ENCODE results near the gene SMARCB1.

Gene SMARCB1

DNA sequence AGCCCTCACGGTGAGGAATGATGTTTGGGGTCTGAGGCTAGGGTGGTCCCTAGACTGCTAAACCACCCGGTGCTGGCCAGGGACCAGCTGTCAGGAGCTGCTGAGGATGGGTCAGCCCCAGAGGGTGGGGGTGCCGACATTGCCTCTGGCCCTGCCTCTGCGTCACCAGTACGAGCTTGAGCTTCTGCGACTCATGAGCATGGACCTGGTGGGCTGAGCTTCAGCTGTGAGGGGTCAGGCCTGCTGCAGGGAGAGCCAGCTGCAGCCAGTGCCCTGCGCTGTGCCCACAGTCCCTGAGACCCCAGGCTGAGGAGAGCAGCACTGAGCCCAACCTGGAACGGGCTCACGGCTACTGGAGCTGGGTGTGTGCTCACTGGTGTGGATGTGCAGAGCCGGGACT is 45.0 kb downstream of the SMARCB1 start:
- DNase-seq (ENCODE audit: low spot score), result no peak

- no peak for DNase-seq (ENCODE audit: low spot score)
These were observed 45.7 kb downstream of the SMARCB1 start for GRCh38 chr22:23832226-23833016.

DNA sequence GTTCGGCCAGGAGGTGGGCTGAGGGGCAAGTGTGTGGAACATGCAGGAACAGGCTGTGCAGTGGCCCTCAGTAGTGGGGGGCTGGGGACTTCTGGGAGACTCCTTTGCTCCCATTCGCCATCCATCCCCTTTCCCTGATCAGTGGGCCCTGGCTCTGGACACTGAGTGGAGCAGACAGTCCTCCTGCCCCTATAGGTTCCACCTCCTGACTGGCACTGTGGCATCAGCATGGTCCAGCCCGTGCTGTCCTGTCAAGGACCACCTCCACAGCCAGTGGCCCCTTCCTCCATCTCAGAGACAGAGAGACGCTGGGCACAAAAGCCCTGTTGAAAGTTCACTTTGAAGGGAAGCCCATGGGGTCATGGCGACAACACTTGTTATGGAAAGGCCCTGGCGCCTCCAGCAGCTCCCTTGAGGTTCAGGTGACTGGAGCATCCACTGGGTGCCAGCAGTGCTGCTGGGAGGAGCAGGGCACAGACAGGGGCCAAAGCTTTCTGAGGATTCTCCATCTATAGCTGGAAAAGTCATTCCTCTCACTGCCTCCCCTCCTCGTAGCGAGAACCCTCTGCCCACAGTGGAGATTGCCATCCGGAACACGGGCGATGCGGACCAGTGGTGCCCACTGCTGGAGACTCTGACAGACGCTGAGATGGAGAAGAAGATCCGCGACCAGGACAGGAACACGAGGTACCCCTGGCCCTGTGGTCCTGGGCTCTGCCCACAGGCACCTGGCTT is 46.4 kb downstream of the SMARCB1 start:
- no peak for DNase-seq (ENCODE audit: low spot score)

- no peak for DNase-seq (ENCODE audit: low spot score)
These were observed 47.1 kb downstream of the SMARCB1 start for GRCh38 chr22:23833911-23834317.

DNA sequence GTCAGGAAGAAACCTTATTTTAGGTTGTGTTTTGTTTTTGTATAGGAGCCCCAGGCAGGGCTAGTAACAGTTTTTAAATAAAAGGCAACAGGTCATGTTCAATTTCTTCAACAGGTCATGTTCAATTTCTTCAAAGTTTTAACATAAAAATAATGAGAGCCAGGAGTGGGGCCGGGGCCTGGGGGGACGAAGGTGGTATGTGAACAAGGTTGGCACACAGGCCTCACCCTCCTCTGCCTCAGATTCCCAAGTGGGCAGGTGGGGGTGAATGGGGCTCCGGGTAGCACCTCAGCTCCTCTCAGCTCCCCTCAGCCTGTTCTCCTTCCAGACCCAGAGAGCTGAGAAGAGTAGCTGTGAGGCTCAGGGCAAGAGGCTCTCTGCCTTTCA is 47.6 kb downstream of the SMARCB1 start:
- DNase-seq (ENCODE audit: low spot score), result no peak

DNA sequence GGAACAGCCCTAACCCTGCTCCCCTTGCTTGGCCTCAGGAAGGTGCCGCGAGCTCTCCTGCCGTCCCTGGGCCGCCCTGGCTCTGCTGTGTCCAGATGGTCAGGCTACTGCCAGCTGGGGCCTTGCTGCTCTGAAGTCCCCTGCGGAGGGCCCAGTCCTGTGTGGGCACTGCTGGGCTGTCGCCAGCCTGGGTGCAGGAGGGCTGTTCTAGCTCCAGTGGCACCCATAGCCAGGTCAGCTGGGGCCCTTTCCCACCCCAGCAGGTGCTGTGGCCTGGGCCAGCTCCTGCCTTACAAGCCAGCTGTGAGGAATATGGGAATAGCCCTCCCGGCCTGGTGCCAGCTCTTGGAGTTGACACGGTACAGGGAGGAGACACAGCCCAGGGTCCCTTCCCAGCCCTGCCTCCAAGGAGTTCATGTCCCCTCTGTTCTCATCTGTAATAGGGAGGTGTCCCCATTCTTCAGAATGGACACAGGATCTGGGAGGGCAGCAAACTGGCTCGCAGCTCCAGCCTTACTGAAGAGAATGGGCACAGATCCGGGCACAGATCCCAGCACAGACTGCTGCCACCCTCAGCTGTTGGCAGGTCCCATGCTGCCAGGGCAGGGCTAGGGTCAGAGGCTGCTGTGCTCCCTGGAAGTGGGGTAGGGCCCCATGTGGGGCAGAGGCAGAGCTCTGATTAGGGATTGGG is 48.2 kb downstream of the SMARCB1 start:
- DNase-seq (ENCODE audit: low spot score), result no peak

- no peak for DNase-seq (ENCODE audit: low spot score)
These were observed 48.8 kb downstream of the SMARCB1 start for GRCh38 chr22:23835484-23836144.

- DNase-seq (ENCODE audit: low spot score), result no peak
These were observed 49.5 kb downstream of the SMARCB1 start for GRCh38 chr22:23836281-23836680.

- no peak for DNase-seq (ENCODE audit: low spot score)
These were observed 50.1 kb downstream of the SMARCB1 start for GRCh38 chr22:23836692-23837495.

DNA sequence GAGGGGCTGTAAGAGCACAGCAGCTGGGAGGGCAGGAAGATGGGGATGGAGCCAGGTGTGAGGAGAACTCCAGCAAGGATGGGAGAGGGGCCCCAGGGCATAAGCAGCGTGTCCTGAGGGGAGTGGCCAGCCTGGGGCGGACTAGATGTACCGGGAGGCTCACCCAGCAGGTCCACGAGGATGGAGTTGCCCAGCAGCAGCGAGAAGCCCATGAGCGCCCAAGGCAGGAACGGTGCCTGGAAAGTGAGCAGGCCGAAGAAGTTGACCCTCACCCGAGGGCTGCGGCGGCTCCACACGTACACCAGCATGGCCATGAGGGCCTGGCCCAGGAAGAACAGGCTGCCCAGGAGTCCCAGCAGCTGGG is 50.7 kb downstream of the SMARCB1 start:
- no peak for DNase-seq (ENCODE audit: low spot score)

DNA sequence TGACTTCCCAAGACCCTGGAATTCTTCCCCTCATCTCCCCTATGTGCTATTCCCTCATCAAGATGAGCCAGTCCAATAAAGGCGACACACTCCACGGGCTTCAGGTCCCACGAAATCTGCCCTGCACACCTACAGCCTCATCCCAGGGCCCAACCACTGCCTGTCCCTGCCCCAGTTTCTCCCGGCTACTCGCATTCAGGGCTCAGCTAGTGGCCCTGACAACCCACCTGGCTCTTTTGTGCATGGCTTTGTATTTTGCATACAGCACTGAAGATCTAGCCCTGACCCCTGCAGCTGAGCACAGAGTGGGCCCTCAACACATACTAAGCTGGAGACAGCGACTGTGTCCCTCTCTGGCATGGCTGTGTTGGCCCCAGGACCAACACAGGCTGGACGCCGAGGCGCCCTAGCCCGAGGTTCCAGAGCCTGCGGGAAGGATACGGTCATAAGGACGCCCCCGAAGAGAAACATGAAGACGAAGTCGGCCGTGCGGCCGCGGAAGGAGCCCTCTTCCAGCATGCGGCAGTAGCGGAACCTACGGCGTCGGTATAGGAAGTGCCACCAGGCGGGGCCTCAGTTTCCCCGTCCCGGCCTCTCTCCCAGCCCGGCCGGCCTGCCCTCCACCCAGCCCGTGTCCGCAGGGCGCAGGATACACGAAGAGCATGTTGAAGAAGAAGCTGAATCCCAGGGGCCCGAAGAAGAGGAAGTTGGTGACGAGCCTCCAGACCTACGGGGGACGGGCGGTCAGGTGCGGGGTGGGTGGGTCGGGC is 51.3 kb downstream of the SMARCB1 start:
- no peak for DNase-seq (ENCODE audit: low spot score)

GRCh38 chr22:23838681-23839468 is 52.1 kb downstream of the SMARCB1 start, which contains the start of gene DERL3:
Gene DERL3 (minus strand): TSS chr22:23839006. CDS start chr22:23838987, 19 bp downstream.
- DNase-seq (ENCODE audit: low spot score), result peak; percentile 98

- DNase-seq (ENCODE audit: low spot score), result no peak
These were observed 53.3 kb downstream of the SMARCB1 start for GRCh38 chr22:23840026-23840425.

DNA sequence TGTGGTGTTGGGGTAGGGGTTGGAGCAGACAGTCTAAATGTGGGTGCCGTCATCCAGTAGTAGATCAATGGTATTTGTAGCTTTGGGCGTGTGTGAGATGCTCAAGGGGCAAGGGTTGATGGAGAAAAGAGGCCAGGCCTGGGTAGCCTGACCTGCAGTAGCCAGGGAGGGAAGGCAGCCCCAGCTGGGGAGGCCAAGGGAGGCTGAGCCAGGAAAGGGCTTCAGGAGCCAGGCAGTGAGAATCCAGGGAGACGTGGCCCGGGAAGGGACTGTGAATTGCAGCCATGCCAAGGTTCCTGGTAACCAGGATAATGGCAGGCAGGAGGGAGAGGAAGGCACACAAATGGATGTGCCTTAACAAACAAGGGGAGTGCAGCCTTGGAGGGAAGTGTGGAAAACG is 54.5 kb downstream of the SMARCB1 start:
- no peak for DNase-seq (ENCODE audit: low spot score)

DNA sequence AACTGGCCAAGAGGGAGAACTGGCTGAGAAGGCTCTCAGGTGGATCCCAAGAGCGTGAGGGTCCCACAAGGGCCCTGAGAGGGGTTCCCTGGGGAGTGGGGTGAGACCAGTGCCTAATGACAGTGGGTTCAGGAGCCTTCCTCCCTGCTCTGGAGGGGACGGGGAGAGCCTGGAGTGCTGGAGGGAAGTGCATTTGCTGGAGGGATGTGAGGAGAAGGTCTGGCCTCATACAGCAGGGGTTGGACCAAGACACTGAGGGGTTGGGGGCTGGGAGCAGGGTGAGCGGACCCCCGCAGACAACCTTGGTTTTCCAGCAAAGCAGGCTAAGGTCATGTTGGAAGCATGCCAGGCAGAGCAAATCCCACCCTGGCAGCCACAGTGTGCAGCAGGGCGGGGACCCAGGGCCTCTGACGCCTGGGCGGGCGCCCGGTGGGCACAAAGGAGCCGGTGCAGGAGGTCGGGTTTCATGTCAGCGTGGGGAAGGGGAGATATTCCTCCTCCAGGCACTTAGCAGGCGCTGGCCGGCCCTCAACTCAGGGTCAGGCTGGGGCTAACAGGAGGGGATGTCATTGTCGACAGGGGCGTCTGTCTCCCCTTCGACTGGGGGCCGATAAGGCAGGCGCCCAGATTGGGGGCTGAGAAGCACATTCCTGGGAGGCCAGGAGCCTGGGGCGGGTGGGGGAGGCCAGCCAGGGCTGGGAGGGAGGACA is 55.1 kb downstream of the SMARCB1 start:
- no peak for DNase-seq (ENCODE audit: low spot score)

- no peak for DNase-seq (ENCODE audit: low spot score)
These were observed 55.8 kb downstream of the SMARCB1 start for GRCh38 chr22:23842599-23842998.

DNA sequence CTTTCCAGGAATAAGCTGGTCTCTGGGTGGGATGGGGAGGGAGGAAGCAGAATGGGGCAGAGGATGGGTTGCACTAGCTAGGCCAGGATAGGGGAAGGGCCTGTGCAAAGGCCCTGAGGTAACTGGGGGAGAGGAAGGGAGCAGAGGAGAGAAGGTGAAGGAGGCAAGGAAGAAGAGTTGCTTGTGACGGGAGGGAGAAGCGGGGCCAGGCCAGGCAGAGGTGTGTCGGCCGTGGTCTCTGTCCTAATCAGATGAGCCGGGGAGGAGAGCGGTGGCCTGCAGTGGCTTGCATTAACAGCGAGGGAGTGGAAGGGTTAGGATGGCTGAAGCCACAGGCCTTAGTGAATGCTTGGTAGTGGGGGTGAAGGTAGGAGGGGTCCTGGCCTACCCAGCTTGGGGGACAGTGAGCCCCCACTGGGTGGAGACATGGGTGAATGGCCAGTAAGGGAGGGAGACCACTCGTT is 58.0 kb downstream of the SMARCB1 start:
- DNase-seq (ENCODE audit: low spot score), result no peak

DNA sequence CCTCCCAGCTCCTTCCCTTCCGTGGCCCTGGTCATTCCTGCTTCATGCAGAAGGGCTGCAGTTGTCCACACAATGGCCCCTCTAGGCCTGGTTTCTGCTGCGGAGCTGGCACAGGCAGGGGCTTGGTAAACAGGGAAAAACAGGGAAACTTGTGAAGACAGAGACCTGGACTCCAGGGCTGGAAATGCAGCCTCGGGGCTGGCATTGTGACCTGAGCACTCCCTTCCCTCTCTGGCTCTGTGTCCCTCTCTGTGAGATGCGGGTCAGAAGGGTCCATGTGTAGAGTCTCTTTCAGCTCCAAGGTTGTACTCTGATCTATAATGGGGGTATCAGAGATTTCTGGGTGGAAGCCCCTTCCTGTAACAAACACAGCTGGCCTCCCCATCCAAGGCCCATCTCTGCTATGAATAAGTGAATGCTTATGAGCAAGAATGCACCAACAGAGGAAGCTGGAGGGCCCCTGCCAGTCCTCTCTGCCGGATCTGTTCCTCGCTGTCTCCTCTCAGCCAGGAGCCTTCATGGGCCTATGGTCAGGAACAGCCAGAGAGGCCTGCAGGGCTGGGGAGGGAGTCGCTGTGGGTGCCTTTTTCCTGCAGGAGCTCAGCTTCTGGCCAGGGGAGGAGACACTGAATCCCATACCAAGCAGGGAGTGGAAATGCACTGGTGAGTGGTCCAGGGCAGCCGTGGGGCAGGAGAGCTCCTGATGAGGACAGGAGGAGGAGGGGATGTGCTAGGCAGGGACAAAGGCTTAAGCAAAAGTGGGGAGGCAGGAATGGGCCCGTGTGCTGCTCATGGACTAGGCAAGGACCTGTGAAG is 58.7 kb downstream of the SMARCB1 start:
- no peak for DNase-seq (ENCODE audit: low spot score)
